Measurements from ENCODE around the gene CDK16.
A peak's percentile ranks its signal among the peaks of the same experiment; 100 is the strongest.

Gene CDK16

GRCh38 chrX:47218280-47218919 lies at the start of gene CDK16:
Gene CDK16 (plus strand): TSS chrX:47218681. CDS start chrX:47223558, 4,877 bp downstream.
- peaks cover 90% of the 10 kb centered on the region for H3K36me3 Mint-ChIP-seq
- H3K4me3 Mint-ChIP-seq = peak within 1 kb of the TSS; percentile 89
- DNase-seq (ENCODE audit: low spot score in 2 of 2) = peak; percentile 57 to 86
- peak within 1 kb of the TSS; percentile 100 for H3K27ac Mint-ChIP-seq
- ATAC-seq = peak; percentile 65
- H3K9me3 Mint-ChIP-seq = no peaks in the 10 kb centered on the region
- H3K4me1 Mint-ChIP-seq = peaks cover 42% of the 10 kb centered on the region

- H3K4me3 Mint-ChIP-seq = no peak overlapping the region
- H3K9me3 Mint-ChIP-seq = no peaks in the 10 kb centered on the region
- no peak for DNase-seq (ENCODE audit: low spot score in 2 of 2)
- H3K36me3 Mint-ChIP-seq = peaks cover 58% of the 10 kb centered on the region
- ATAC-seq = no peak
- H3K4me1 Mint-ChIP-seq = peaks cover 6% of the 10 kb centered on the region
- no peak overlapping the region for H3K27ac Mint-ChIP-seq
These were observed 49.2 kb upstream of the CDK16 start for GRCh38 chrX:47169273-47169672.

- no peak for ATAC-seq
- no peak for DNase-seq (ENCODE audit: low spot score in 2 of 2)
- Mint-ChIP-seq H3K36me3 (peaks cover 58% of the 10 kb centered on the region), H3K9me3 (no peaks in the 10 kb centered on the region), H3K4me1 (peaks cover 6% of the 10 kb centered on the region), H3K27ac (no peak overlapping the region), H3K4me3 (no peak overlapping the region)
These were observed 48.6 kb upstream of the CDK16 start for GRCh38 chrX:47169726-47170515.

- H3K9me3 Mint-ChIP-seq = no peaks in the 10 kb centered on the region
- no peak overlapping the region for H3K27ac Mint-ChIP-seq
- ATAC-seq (no peak), DNase-seq (ENCODE audit: low spot score in 2 of 2) (no peak)
- H3K36me3 Mint-ChIP-seq = peaks cover 66% of the 10 kb centered on the region
- peaks cover 6% of the 10 kb centered on the region for H3K4me1 Mint-ChIP-seq
- no peak overlapping the region for H3K4me3 Mint-ChIP-seq
These were observed 47.4 kb upstream of the CDK16 start for GRCh38 chrX:47170861-47171692.

GRCh38 chrX:47171996-47172395 lies 46.5 kb upstream of the CDK16 start:
- no peaks in the 10 kb centered on the region for H3K9me3 Mint-ChIP-seq
- ATAC-seq (no peak), DNase-seq (ENCODE audit: low spot score in 2 of 2) (no peak)
- no peak overlapping the region for H3K4me3 Mint-ChIP-seq
- H3K4me1 Mint-ChIP-seq = peaks cover 14% of the 10 kb centered on the region
- peak overlapping the region; percentile 54 for H3K27ac Mint-ChIP-seq
- H3K36me3 Mint-ChIP-seq = peaks cover 75% of the 10 kb centered on the region

- Mint-ChIP-seq H3K4me3 (no peak overlapping the region), H3K4me1 (peaks cover 14% of the 10 kb centered on the region), H3K9me3 (no peaks in the 10 kb centered on the region), H3K36me3 (peaks cover 80% of the 10 kb centered on the region), H3K27ac (peak overlapping the region; percentile 54)
- DNase-seq (ENCODE audit: low spot score in 2 of 2) (no peak), ATAC-seq (no peak)
These were observed 45.9 kb upstream of the CDK16 start for GRCh38 chrX:47172549-47172948.

- H3K9me3 Mint-ChIP-seq = no peaks in the 10 kb centered on the region
- ATAC-seq = no peak
- H3K4me1 Mint-ChIP-seq = peaks cover 19% of the 10 kb centered on the region
- no peak for DNase-seq (ENCODE audit: low spot score in 2 of 2)
- no peak overlapping the region for H3K27ac Mint-ChIP-seq
- peaks cover 86% of the 10 kb centered on the region for H3K36me3 Mint-ChIP-seq
- H3K4me3 Mint-ChIP-seq = no peak overlapping the region
These were observed 45.3 kb upstream of the CDK16 start for GRCh38 chrX:47172971-47173792.

- peaks cover 86% of the 10 kb centered on the region for H3K36me3 Mint-ChIP-seq
These were observed 44.1 kb upstream of the CDK16 start for GRCh38 chrX:47174376-47174775.

GRCh38 chrX:47174846-47175587 lies 43.5 kb upstream of the CDK16 start:
- Mint-ChIP-seq H3K4me3 (no peak overlapping the region), H3K9me3 (no peaks in the 10 kb centered on the region), H3K27ac (no peak overlapping the region), H3K36me3 (peaks cover 86% of the 10 kb centered on the region), H3K4me1 (peaks cover 14% of the 10 kb centered on the region)
- ATAC-seq (no peak), DNase-seq (ENCODE audit: low spot score in 2 of 2) (no peak)

More at GRCh38 chrX:47174376-47174775, 44.1 kb upstream of the CDK16 start:
- H3K4me1 Mint-ChIP-seq = peaks cover 14% of the 10 kb centered on the region
- H3K9me3 Mint-ChIP-seq = no peaks in the 10 kb centered on the region
- no peak for ATAC-seq
- H3K27ac Mint-ChIP-seq = no peak overlapping the region
- H3K4me3 Mint-ChIP-seq = no peak overlapping the region
- no peak for DNase-seq (ENCODE audit: low spot score in 2 of 2)

GRCh38 chrX:47175588-47175980 lies 42.9 kb upstream of the CDK16 start:
- Mint-ChIP-seq H3K9me3 (no peaks in the 10 kb centered on the region), H3K36me3 (peaks cover 86% of the 10 kb centered on the region), H3K27ac (no peak overlapping the region), H3K4me1 (peaks cover 14% of the 10 kb centered on the region), H3K4me3 (no peak overlapping the region)
- DNase-seq (ENCODE audit: low spot score in 2 of 2) (no peak), ATAC-seq (no peak)

GRCh38 chrX:47176101-47176740 lies 42.3 kb upstream of the CDK16 start:
- Mint-ChIP-seq H3K9me3 (no peaks in the 10 kb centered on the region), H3K36me3 (peaks cover 86% of the 10 kb centered on the region), H3K4me1 (peaks cover 14% of the 10 kb centered on the region), H3K4me3 (no peak overlapping the region), H3K27ac (peak overlapping the region; percentile 86)
- ATAC-seq (no peak), DNase-seq (ENCODE audit: low spot score in 2 of 2) (no peak)

GRCh38 chrX:47177079-47177478 lies 41.4 kb upstream of the CDK16 start:
- H3K36me3 Mint-ChIP-seq = peaks cover 78% of the 10 kb centered on the region
- peak overlapping the region; percentile 86 for H3K27ac Mint-ChIP-seq

GRCh38 chrX:47178337-47178736 lies 40.1 kb upstream of the CDK16 start:
- Mint-ChIP-seq H3K4me1 (peaks cover 14% of the 10 kb centered on the region), H3K27ac (no peak overlapping the region), H3K36me3 (peaks cover 77% of the 10 kb centered on the region), H3K9me3 (no peaks in the 10 kb centered on the region), H3K4me3 (no peak overlapping the region)
- ATAC-seq = no peak
- DNase-seq (ENCODE audit: low spot score in 2 of 2) = no peak

More at GRCh38 chrX:47177079-47177478, 41.4 kb upstream of the CDK16 start:
- ATAC-seq (peak; percentile 50), DNase-seq (ENCODE audit: low spot score in 2 of 2) (no peak)
- Mint-ChIP-seq H3K4me3 (no peak overlapping the region), H3K4me1 (peaks cover 14% of the 10 kb centered on the region), H3K9me3 (no peaks in the 10 kb centered on the region)
